ENCODE measurements around the gene ZC3H4. TPM values are rescaled to one million over a fixed set of nuclear protein-coding genes. Genes with fewer than 3 reads are reported as not detected.

Gene ZC3H4
- total RNA-seq, 1 experiment from 2014 or later, result 105 TPM

GRCh38 chr19:47068246-47068645 lies 45.3 kb downstream of the ZC3H4 start:
- H4K8ac ChIP-seq (replicated peaks; ENCODE audit: insufficient read length, low read depth, low read length), result no peak overlapping the region
- no peak overlapping the region for H3K56ac ChIP-seq (ENCODE audit: insufficient read length, low read depth, low read length)
- no peak overlapping the region for H2BK15ac ChIP-seq (ENCODE audit: low read depth, low read length)
- Mint-ChIP-seq H3K27me3 (ENCODE audit: low read depth) (no peaks in the 10 kb centered on the region), H3K4me1 (peaks cover 0 to 3% of the 10 kb centered on the region in 2 experiments; a peak in 2 of 4 replicates), H3K27ac (no peak overlapping the region), H3K36me3 (ENCODE audit: insufficient read depth in 1 of 3, low read depth in 3 of 3) (peaks cover 25 to 72% (median 65%) of the 10 kb centered on the region in 3 experiments; a peak in 6 of 7 replicates), H3K4me3 (no peak overlapping the region), H3K9me3 (no peaks in the 10 kb centered on the region)
- H2AFZ ChIP-seq (ENCODE audit: low read length), result no peak overlapping the region
- H3K4ac ChIP-seq (ENCODE audit: low read depth, low read length), result no peak overlapping the region
- no peak overlapping the region for H2BK12ac ChIP-seq (ENCODE audit: insufficient read length, low read depth, low read length)
- no peak overlapping the region for H2BK5ac ChIP-seq (ENCODE audit: insufficient read length, low read length)
- no peak for TF ChIP-seq CTCF (conservative IDR thresholded peaks at IDR 0.05)
- H3K9ac ChIP-seq (ENCODE audit: extremely low read depth, insufficient read length, low read length), result no peak overlapping the region
- H3K9me3 ChIP-seq (ENCODE audit: control insufficient read depth, low read depth, low read length), result no peaks in the 10 kb centered on the region
- H3K23me2 ChIP-seq (ENCODE audit: insufficient read length, low read depth, low read length, poor library complexity, severe bottlenecking), result no peaks in the 10 kb centered on the region
- no peak overlapping the region for H3K27ac ChIP-seq (ENCODE audit: insufficient read length, low read depth, low read length)
- no peak overlapping the region for H3T11ph ChIP-seq (ENCODE audit: low read length)
- no peak overlapping the region for H2BK20ac ChIP-seq (ENCODE audit: low read depth, low read length, poor library complexity, severe bottlenecking)
- no peaks in the 10 kb centered on the region for H4K20me1 ChIP-seq (ENCODE audit: control insufficient read depth, insufficient read depth, insufficient read length)
- WGBS (ENCODE audit: extremely low coverage, insufficient read length, low lambda C conversion rate), result no CpG with 5 or more reads among the region's 8 CpGs
- no peak overlapping the region for H4K91ac ChIP-seq (ENCODE audit: insufficient read length, low read depth, low read length)
- no peak overlapping the region for H3K14ac ChIP-seq (ENCODE audit: insufficient read depth, low read length)
- no peaks in the 10 kb centered on the region for H3K27me3 ChIP-seq (ENCODE audit: insufficient read depth, low read length)
- no peak overlapping the region for H4K5ac ChIP-seq (ENCODE audit: insufficient read length, low read depth, low read length)
- DNase-seq, result no peak
- H3K23ac ChIP-seq (ENCODE audit: insufficient read length, low read depth, low read length), result no peak overlapping the region
- H2AK5ac ChIP-seq (ENCODE audit: insufficient read length, low read length), result no peak overlapping the region
- no peak overlapping the region for H3K4me2 ChIP-seq (ENCODE audit: insufficient read depth, insufficient read length, low read length)
- H3K4me1 ChIP-seq (ENCODE audit: insufficient read depth, low read length), result no peaks in the 10 kb centered on the region
- no peak overlapping the region for H2BK120ac ChIP-seq (ENCODE audit: low read depth, low read length, poor library complexity, severe bottlenecking)
- H3K79me2 ChIP-seq (ENCODE audit: insufficient read depth, low read length), result no peaks in the 10 kb centered on the region
- H3K18ac ChIP-seq (ENCODE audit: insufficient read length, low read depth, low read length), result no peak overlapping the region
- no peaks in the 10 kb centered on the region for H3K79me1 ChIP-seq (ENCODE audit: insufficient read depth, low read depth, low read length, poor library complexity, severe bottlenecking)

All from H9 (cell line).